Measurements from ENCODE around the gene EXD2. TPM values are rescaled to one million over a fixed set of nuclear protein-coding genes. Genes with fewer than 3 reads are reported as not detected.

Gene EXD2
- total and polyA plus RNA-seq, 2 experiments from 2014 or later: 17.3 to 20.1 TPM

- Histone ChIP-seq H3K9me3 (ENCODE audit: low read depth) (no peaks in the 10 kb centered on the region), H3K27me3 (replicated peaks; ENCODE audit: insufficient read depth) (peaks cover 23% of the 10 kb centered on the region), H2AFZ (peak overlapping the region; percentile 69; the same call in 1 of the 2 replicates), H3K9me2 (ENCODE audit: insufficient read depth) (no peaks in the 10 kb centered on the region), H3K79me2 (ENCODE audit: insufficient read depth) (no peaks in the 10 kb centered on the region), H3K4me1 (ENCODE audit: insufficient read depth) (peaks cover 24% of the 10 kb centered on the region), H3K9ac (peak overlapping the region; percentile 42; the same call in 1 of the 2 replicates), H3K4me2 (ENCODE audit: unreplicated experiment) (peak overlapping the region; percentile 74), H3K4me3 (peak overlapping the region; percentile 73), H3F3A (ENCODE audit: insufficient read depth) (peaks cover 22% of the 10 kb centered on the region), H3K27ac (no peak overlapping the region), H4K20me1 (ENCODE audit: insufficient read depth) (no peaks in the 10 kb centered on the region), H3K36me3 (ENCODE audit: low read depth) (no peaks in the 10 kb centered on the region)
- 20 to 22% methylated on average over 14 of the region's 14 CpGs for WGBS, 2 experiments (ENCODE audit: low coverage in 1 of 2, low lambda C conversion rate in 2 of 2, missing lambda C conversion rate in 2 of 2)
- TF ChIP-seq EZH2 (IDR thresholded peaks at IDR 0.05; ENCODE audit: insufficient read depth, poor library complexity, severe bottlenecking) (peak; percentile 71), EZH2phosphoT487 (IDR thresholded peaks at IDR 0.05; ENCODE audit: insufficient read depth, low read depth) (no peak)
- DNase-seq: no peak
- in situ Hi-C loops (cut with MboI): loop anchor here (10.0 kb wide), 1 partner anchor 106 kb away; no protein-coding TSS in a partner anchor
Measured at GRCh38 chr14:69259168-69259526, 67.8 kb downstream of the EXD2 start.

GRCh38 chr14:69259527-69260189 is 68.4 kb downstream of the EXD2 start, which contains the start of gene GALNT16:
Gene GALNT16, plus strand, starts transcription at chr14:69260158. Its CDS starts 133 bp downstream, at chr14:69260291.
- H3K27ac ChIP-seq: no peak within 1 kb of the TSS
- in situ Hi-C loops (cut with MboI): loop anchor here (10.0 kb wide), 1 partner anchor 105 kb away; no protein-coding TSS in a partner anchor
- H3K9ac ChIP-seq: peak within 1 kb of the TSS; percentile 50
- no peak for TF ChIP-seq EZH2 (IDR thresholded peaks at IDR 0.05; ENCODE audit: insufficient read depth, poor library complexity, severe bottlenecking)
- TF ChIP-seq EZH2phosphoT487 (IDR thresholded peaks at IDR 0.05; ENCODE audit: insufficient read depth, low read depth): no peak
- peaks cover 23% of the 10 kb centered on the region for H3F3A ChIP-seq (ENCODE audit: insufficient read depth)
- H3K4me3 ChIP-seq: peak within 1 kb of the TSS; percentile 73
- H3K36me3 ChIP-seq (ENCODE audit: low read depth): no peaks in the 10 kb centered on the region
- no peaks in the 10 kb centered on the region for H4K20me1 ChIP-seq (ENCODE audit: insufficient read depth)
- H3K9me2 ChIP-seq (ENCODE audit: insufficient read depth): no peaks in the 10 kb centered on the region
- H3K4me2 ChIP-seq (ENCODE audit: unreplicated experiment): peak within 1 kb of the TSS; percentile 74
- DNase-seq: peak; percentile 59
- peaks cover 24% of the 10 kb centered on the region for H3K4me1 ChIP-seq (ENCODE audit: insufficient read depth)
- peak within 1 kb of the TSS; percentile 69 for H2AFZ ChIP-seq
- WGBS, 2 experiments (ENCODE audit: low coverage in 1 of 2, low lambda C conversion rate in 2 of 2, missing lambda C conversion rate in 2 of 2): 2 to 4% methylated on average over 43 to 46 of the region's 74 CpGs
- peaks cover 23% of the 10 kb centered on the region for H3K27me3 ChIP-seq (replicated peaks; ENCODE audit: insufficient read depth)
- H3K79me2 ChIP-seq (ENCODE audit: insufficient read depth): no peaks in the 10 kb centered on the region
- no peaks in the 10 kb centered on the region for H3K9me3 ChIP-seq (ENCODE audit: low read depth)

- H3K27ac ChIP-seq: no peak overlapping the region
- no peaks in the 10 kb centered on the region for H3K9me2 ChIP-seq (ENCODE audit: insufficient read depth)
- peak overlapping the region; percentile 73 for H3K4me3 ChIP-seq
- H3K79me2 ChIP-seq (ENCODE audit: insufficient read depth): no peaks in the 10 kb centered on the region
- H2AFZ ChIP-seq: peak overlapping the region; percentile 69
- no peak for TF ChIP-seq EZH2 (IDR thresholded peaks at IDR 0.05; ENCODE audit: insufficient read depth, poor library complexity, severe bottlenecking)
- 0 out of 2 replicates have a peak, but pooled peaks have one; percentile 23 for TF ChIP-seq EZH2phosphoT487 (IDR thresholded peaks at IDR 0.05; ENCODE audit: insufficient read depth, low read depth)
- peaks cover 23% of the 10 kb centered on the region for H3K27me3 ChIP-seq (replicated peaks; ENCODE audit: insufficient read depth)
- WGBS, 2 experiments (ENCODE audit: low coverage in 1 of 2, low lambda C conversion rate in 2 of 2, missing lambda C conversion rate in 2 of 2): 1% methylated on average over 54 to 62 of the region's 78 CpGs
- peak; percentile 59 for DNase-seq
- H4K20me1 ChIP-seq (ENCODE audit: insufficient read depth): no peaks in the 10 kb centered on the region
- H3K4me2 ChIP-seq (ENCODE audit: unreplicated experiment): peak overlapping the region; percentile 74
- H3K36me3 ChIP-seq (ENCODE audit: low read depth): no peaks in the 10 kb centered on the region
- peak overlapping the region; percentile 50 for H3K9ac ChIP-seq
- no peaks in the 10 kb centered on the region for H3K9me3 ChIP-seq (ENCODE audit: low read depth)
- in situ Hi-C loops (cut with MboI): no loop called here
- H3F3A ChIP-seq (ENCODE audit: insufficient read depth): peaks cover 23% of the 10 kb centered on the region
- H3K4me1 ChIP-seq (ENCODE audit: insufficient read depth): peaks cover 24% of the 10 kb centered on the region
Measured at GRCh38 chr14:69260190-69260860, 69.0 kb downstream of the EXD2 start.

- TF ChIP-seq EZH2phosphoT487 (IDR thresholded peaks at IDR 0.05; ENCODE audit: insufficient read depth, low read depth) (no peak), EZH2 (IDR thresholded peaks at IDR 0.05; ENCODE audit: insufficient read depth, poor library complexity, severe bottlenecking) (no peak)
- 0 out of 2 replicates have a peak overlapping the region, but pooled peaks have one; percentile 50 for H3K9ac ChIP-seq
- H3K4me1 ChIP-seq (ENCODE audit: insufficient read depth): peaks cover 24% of the 10 kb centered on the region
- 2 to 3% methylated on average over 35 to 58 of the region's 64 CpGs for WGBS, 2 experiments (ENCODE audit: low coverage in 1 of 2, low lambda C conversion rate in 2 of 2, missing lambda C conversion rate in 2 of 2)
- no peak overlapping the region for H3K27ac ChIP-seq
- peak overlapping the region; percentile 73 for H3K4me3 ChIP-seq
- H3K79me2 ChIP-seq (ENCODE audit: insufficient read depth): no peaks in the 10 kb centered on the region
- H3K9me2 ChIP-seq (ENCODE audit: insufficient read depth): no peaks in the 10 kb centered on the region
- peak; percentile 25 for DNase-seq
- peak overlapping the region; percentile 74 for H3K4me2 ChIP-seq (ENCODE audit: unreplicated experiment)
- no peak overlapping the region for H2AFZ ChIP-seq
- in situ Hi-C loops (cut with MboI): no loop called here
- peaks cover 23% of the 10 kb centered on the region for H3K27me3 ChIP-seq (replicated peaks; ENCODE audit: insufficient read depth)
- H3K9me3 ChIP-seq (ENCODE audit: low read depth): no peaks in the 10 kb centered on the region
- H3K36me3 ChIP-seq (ENCODE audit: low read depth): no peaks in the 10 kb centered on the region
- peaks cover 23% of the 10 kb centered on the region for H3F3A ChIP-seq (ENCODE audit: insufficient read depth)
- H4K20me1 ChIP-seq (ENCODE audit: insufficient read depth): no peaks in the 10 kb centered on the region
Measured at GRCh38 chr14:69260861-69261564, 69.7 kb downstream of the EXD2 start.

Data from GM23248 (cell line).